PC-3 (cell line): ENCODE data around the gene SNX19. TPM values are rescaled to one million over a fixed set of nuclear protein-coding genes. Genes with fewer than 3 reads are reported as not detected.

Experiments used
- ATAC-seq: fragments of 200-7000 bp; cut with Tn5 transposase; 2 replicates; pipeline ENCODE4 v1.9.1; 2020; ENCODE audit warnings: mild to moderate bottlenecking, moderate library complexity
- BruUV-seq: library from RNA; stranded (reverse); fragments of 400-500 nt; replicated peaks from 2 replicates; lab custom pipeline; 2021; lab: Mats Ljungman, UMichigan
- CTCF ChIA-PET: fragments of 300-600 bp; sonication (Branson Sonifier 250); formaldehyde crosslinking; loops from one replicate; lab custom pipeline; 2022; ENCODE audit warnings: antibody characterized with exemption; lab: Charles Lee
- POLR2A ChIA-PET: fragments of 300-600 bp; sonication (Branson Sonifier 250); formaldehyde crosslinking; loops from one replicate; lab custom pipeline; 2022; ENCODE audit warnings: antibody characterized with exemption; ENCODE audit not compliant: unreplicated experiment; lab: Charles Lee
- DNase-seq: peaks from one replicate; pipeline ENCODE4 v3.0.0-alpha.2; 2015
- H2AFZ ChIP-seq: fragments of 300-600 bp; sonication (generic); 2 replicates; pipeline ENCODE4 v1.6.0; 2016; ENCODE audit warnings: antibody characterized with exemption, low read length
- H3F3A ChIP-seq: fragments of 300-600 bp; sonication (generic); one replicate; pipeline ENCODE4 v1.6.0; 2017; ENCODE audit warnings: antibody characterized with exemption, low read length, control low read depth, mild to moderate bottlenecking; ENCODE audit not compliant: unreplicated experiment
- H3K27ac ChIP-seq: fragments of 300-600 bp; sonication (generic); 2 replicates; pipeline ENCODE4 v1.5.1; 2016; ENCODE audit warnings: mild to moderate bottlenecking, low read length
- H3K27me3 ChIP-seq: fragments of 300-600 bp; sonication (generic); 2 replicates; pipeline ENCODE4 v1.6.1; 2016; ENCODE audit warnings: low read length, mixed read lengths
- H3K36me3 ChIP-seq: fragments of 300-600 bp; sonication (generic); 2 replicates; pipeline ENCODE4 v1.6.1; 2016; ENCODE audit warnings: low read depth, mixed run types, low read length, mixed read lengths
- H3K4me1 ChIP-seq: fragments of 300-600 bp; sonication (generic); 2 replicates; pipeline ENCODE4 v1.5.1; 2016; ENCODE audit warnings: low read length; ENCODE audit not compliant: insufficient read depth
- H3K4me2 ChIP-seq: fragments of 300-600 bp; sonication (generic); 2 replicates; pipeline ENCODE4 v1.6.0; 2016; ENCODE audit warnings: low read length
- H3K4me3 ChIP-seq: fragments of 300-600 bp; sonication (generic); 2 replicates; pipeline ENCODE4 v1.5.1; 2016; ENCODE audit warnings: mild to moderate bottlenecking, low read length, mixed read lengths
- H3K79me2 ChIP-seq: fragments of 300-600 bp; sonication (generic); 2 replicates; pipeline ENCODE4 v1.6.1; 2017; ENCODE audit warnings: low read length, mixed read lengths
- H3K9ac ChIP-seq: fragments of 300-600 bp; sonication (generic); 2 replicates; pipeline ENCODE4 v1.6.0; 2016; ENCODE audit warnings: mild to moderate bottlenecking, low read length
- H3K9me2 ChIP-seq: fragments of 300-600 bp; sonication (generic); replicated peaks from 2 replicates; pipeline ENCODE4 v1.6.1; 2016; ENCODE audit warnings: mixed run types, low read length, mixed read lengths
- H3K9me3 ChIP-seq: fragments of 300-600 bp; sonication (generic); 2 replicates; pipeline ENCODE4 v1.6.1; 2016; ENCODE audit warnings: low read length, mixed read lengths
- H4K20me1 ChIP-seq: fragments of 300-600 bp; sonication (generic); 2 replicates; pipeline ENCODE4 v1.6.1; 2016; ENCODE audit warnings: low read length, mixed read lengths
- CTCF ChIP-seq: fragments of 300-600 bp; sonication (generic); conservative IDR thresholded peaks from 2 replicates; pipeline ENCODE4 v1.5.1; 2017; ENCODE audit warnings: antibody characterized with exemption, low read depth, mild to moderate bottlenecking, low read length
- EZH2 ChIP-seq: fragments of 300-600 bp; sonication (generic); IDR thresholded peaks from one replicate; pipeline ENCODE4 v1.6.1; 2017; ENCODE audit warnings: antibody characterized with exemption, mild to moderate bottlenecking, low read length; ENCODE audit not compliant: unreplicated experiment
- EZH2phosphoT487 ChIP-seq: fragments of 300-600 bp; sonication (generic); IDR thresholded peaks from 2 replicates; pipeline ENCODE4 v1.6.1; 2018; ENCODE audit warnings: mild to moderate bottlenecking, antibody characterized with exemption, low read length, borderline replicate concordance
- intact Hi-C: fragments of 100-400 bp; cut with micrococcal nuclease; formaldehyde crosslinking; loops from 2 replicates; pipeline ENCODE4 v1.9.0; 2023
- total RNA-seq: library from RNA; depleted of rRNA; stranded (reverse); fragments of >200 nt; gene quantifications from 2 replicates; pipeline ENCODE4 v1.2.3, GENCODE V29; 2014

SNX19 gene
- total RNA-seq, 1 experiment from 2014 or later, result 66.4 TPM

DNA sequence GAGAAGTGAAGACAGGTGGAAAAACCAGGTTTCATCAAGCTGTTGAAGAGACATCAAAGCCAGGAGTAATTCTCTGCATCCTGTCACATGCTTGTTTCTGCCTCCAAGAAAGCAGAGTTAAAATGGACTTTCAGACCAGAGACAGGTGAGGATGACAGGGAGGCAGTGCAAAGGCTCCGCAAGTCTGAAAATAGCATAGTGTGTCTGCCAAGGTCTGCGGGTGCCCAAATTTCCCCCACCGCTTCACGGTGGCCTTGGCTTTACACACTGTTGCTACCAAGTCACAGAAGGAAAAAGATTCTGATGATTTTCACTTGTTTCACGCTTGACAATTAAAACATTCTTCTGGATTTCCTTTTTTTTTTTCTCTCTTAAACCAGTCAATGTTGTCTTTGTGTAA is 44.2 kb downstream of the SNX19 start:
- intact Hi-C loops, result no loop called here
- Histone ChIP-seq H3K4me2 (0 out of 2 replicates have a peak overlapping the region, but pooled peaks have one; percentile 48), H3K79me2 (no peaks in the 10 kb centered on the region), H3K4me1 (peaks cover 30% of the 10 kb centered on the region), H3K36me3 (peaks cover 5% of the 10 kb centered on the region; the same call in 1 of the 2 replicates), H3K27ac (peak overlapping the region; percentile 77), H3K9ac (no peak overlapping the region; the same call in 1 of the 2 replicates), H3K9me3 (no peaks in the 10 kb centered on the region), H3K27me3 (no peaks in the 10 kb centered on the region), H3F3A (no peaks in the 10 kb centered on the region), H2AFZ (no peak overlapping the region), H3K4me3 (no peak overlapping the region), H4K20me1 (no peaks in the 10 kb centered on the region), H3K9me2 (no peaks in the 10 kb centered on the region)
- ATAC-seq (no peak), DNase-seq (no peak)
- ChIA-PET POLR2A (no interaction called here), CTCF (no interaction called here)
- BruUV-seq, result no TSS peak
- TF ChIP-seq EZH2, result no peak
- TF ChIP-seq EZH2phosphoT487, result no peak
- TF ChIP-seq CTCF, result no peak

DNA sequence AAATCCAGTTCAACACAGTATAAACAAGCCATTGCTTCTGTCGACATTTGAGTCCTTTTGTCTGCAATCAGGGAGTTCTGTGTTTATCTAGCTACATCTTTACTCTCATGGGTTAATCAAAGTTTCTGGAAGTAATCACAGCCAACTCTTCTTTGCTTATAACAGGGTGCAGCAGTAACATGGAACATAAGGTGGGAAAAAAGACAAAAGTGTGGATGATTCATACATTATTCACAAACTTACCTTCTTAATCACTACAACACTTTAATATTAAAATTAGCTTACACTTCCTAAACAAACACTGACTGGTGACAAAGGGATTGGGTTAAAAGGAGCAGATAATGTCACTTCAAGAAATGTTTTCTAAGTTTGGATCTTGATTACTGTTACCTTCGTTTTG is 44.7 kb downstream of the SNX19 start:
- intact Hi-C loops, result no loop called here
- no peaks in the 10 kb centered on the region for H3K27me3 ChIP-seq
- no peak overlapping the region for H3K27ac ChIP-seq
- H2AFZ ChIP-seq, result no peak overlapping the region
- TF ChIP-seq EZH2, result no peak
- TF ChIP-seq EZH2phosphoT487, result no peak
- TF ChIP-seq CTCF, result no peak
- H3K4me1 ChIP-seq, result peaks cover 30% of the 10 kb centered on the region
- BruUV-seq, result no TSS peak
- H3K79me2 ChIP-seq, result no peaks in the 10 kb centered on the region
- no peak overlapping the region for H3K9ac ChIP-seq
- no peak overlapping the region for H3K4me2 ChIP-seq
- ChIA-PET POLR2A (no interaction called here), CTCF (interaction anchor here (0.6 kb wide), 1 partner anchor 10 kb away, joined by 3 read pairs; no protein-coding TSS in a partner anchor)
- no peak overlapping the region for H3K4me3 ChIP-seq
- no peaks in the 10 kb centered on the region for H3K9me2 ChIP-seq
- H3F3A ChIP-seq, result no peaks in the 10 kb centered on the region
- DNase-seq (no peak), ATAC-seq (no peak; the same call in 1 of the 2 replicates)
- H3K36me3 ChIP-seq, result peaks cover 5% of the 10 kb centered on the region; the same call in 1 of the 2 replicates
- no peaks in the 10 kb centered on the region for H3K9me3 ChIP-seq
- H4K20me1 ChIP-seq, result no peaks in the 10 kb centered on the region

DNA sequence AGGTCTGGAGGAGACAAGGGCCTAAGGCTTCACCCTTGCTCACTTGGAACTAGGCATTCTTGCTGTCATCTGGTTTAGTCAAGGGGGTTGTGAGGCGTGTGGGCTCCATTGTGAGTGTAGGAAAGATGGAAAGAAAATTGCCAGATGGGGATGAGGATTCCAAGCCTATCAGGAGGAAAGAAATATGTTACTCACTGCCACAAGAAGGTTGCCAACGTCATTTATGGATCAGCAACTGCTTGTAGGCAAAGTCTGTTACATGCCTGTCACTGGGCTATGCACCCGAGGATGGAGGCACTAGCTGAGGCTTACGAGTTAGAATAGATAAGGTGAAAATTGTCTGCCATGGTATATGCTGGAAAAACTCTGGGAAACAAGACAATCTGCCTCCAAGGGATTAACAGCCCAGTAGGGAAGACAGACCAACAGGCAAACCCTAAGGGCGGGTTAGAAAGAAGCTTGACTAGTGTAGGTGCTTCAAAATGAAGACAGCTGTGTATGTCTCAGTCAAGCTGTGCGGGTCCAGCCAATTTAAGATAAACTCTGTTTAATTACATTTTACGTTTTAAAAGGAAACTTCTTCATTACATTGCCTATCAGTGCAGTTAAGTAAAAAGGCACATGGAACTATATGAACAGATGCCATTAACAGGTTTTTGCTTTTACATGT is 47.4 kb downstream of the SNX19 start:
- ChIA-PET POLR2A (no interaction called here), CTCF (interaction anchor here (1.6 kb wide), 1 partner anchor 438 kb away, joined by 3 read pairs; no protein-coding TSS in a partner anchor)
- Histone ChIP-seq H3K4me3 (no peak overlapping the region), H3K27ac (no peak overlapping the region), H3K9me3 (no peaks in the 10 kb centered on the region), H3K4me1 (peaks cover 27% of the 10 kb centered on the region), H3K9ac (no peak overlapping the region), H3K4me2 (no peak overlapping the region), H3K36me3 (no peaks in the 10 kb centered on the region; the same call in 1 of the 2 replicates), H3K27me3 (no peaks in the 10 kb centered on the region), H3K9me2 (no peaks in the 10 kb centered on the region), H3K79me2 (no peaks in the 10 kb centered on the region), H3F3A (no peaks in the 10 kb centered on the region), H4K20me1 (no peaks in the 10 kb centered on the region), H2AFZ (no peak overlapping the region)
- TF ChIP-seq EZH2, result no peak
- no peak for TF ChIP-seq CTCF
- no peak for TF ChIP-seq EZH2phosphoT487
- no TSS peak for BruUV-seq
- ATAC-seq, result no peak
- intact Hi-C loops, result no loop called here
- no peak for DNase-seq
